GM21526 (cell line): Measurements from ENCODE around the gene FNDC10.

Experiments used
- ATAC-seq: cut with Tn5 transposase; IDR thresholded peaks from one replicate; pipeline ENCODE4 v1.9.1; 2021; ENCODE audit warnings: moderate library complexity; ENCODE audit not compliant: unreplicated experiment, low FRiP score

The FNDC10 gene

GRCh38 chr1:1551524-1552262 lies 48.2 kb downstream of the FNDC10 start:
- ATAC-seq: no peak

GRCh38 chr1:1550591-1551432 lies 49.1 kb downstream of the FNDC10 start:
- no peak for ATAC-seq

- no peak for ATAC-seq
Observed at GRCh38 chr1:1550087-1550486, 49.8 kb downstream of the FNDC10 start.

GRCh38 chr1:1548591-1548990 lies 51.3 kb downstream of the FNDC10 start:
- no peak for ATAC-seq
